HG03175 (cell line): ENCODE results near the gene SRF.
"Not testable (repeated sequence)": the region's sequence is repeated elsewhere in the genome, so short reads cannot be mapped to it uniquely, and the experiment has no call there.

ENCODE experiments used
- ATAC-seq: cut with Tn5 transposase; IDR thresholded peaks from one replicate; pipeline ENCODE4 v1.9.1; 2021; ENCODE audit warnings: mild to moderate bottlenecking, moderate library complexity; ENCODE audit not compliant: unreplicated experiment

Gene SRF

DNA sequence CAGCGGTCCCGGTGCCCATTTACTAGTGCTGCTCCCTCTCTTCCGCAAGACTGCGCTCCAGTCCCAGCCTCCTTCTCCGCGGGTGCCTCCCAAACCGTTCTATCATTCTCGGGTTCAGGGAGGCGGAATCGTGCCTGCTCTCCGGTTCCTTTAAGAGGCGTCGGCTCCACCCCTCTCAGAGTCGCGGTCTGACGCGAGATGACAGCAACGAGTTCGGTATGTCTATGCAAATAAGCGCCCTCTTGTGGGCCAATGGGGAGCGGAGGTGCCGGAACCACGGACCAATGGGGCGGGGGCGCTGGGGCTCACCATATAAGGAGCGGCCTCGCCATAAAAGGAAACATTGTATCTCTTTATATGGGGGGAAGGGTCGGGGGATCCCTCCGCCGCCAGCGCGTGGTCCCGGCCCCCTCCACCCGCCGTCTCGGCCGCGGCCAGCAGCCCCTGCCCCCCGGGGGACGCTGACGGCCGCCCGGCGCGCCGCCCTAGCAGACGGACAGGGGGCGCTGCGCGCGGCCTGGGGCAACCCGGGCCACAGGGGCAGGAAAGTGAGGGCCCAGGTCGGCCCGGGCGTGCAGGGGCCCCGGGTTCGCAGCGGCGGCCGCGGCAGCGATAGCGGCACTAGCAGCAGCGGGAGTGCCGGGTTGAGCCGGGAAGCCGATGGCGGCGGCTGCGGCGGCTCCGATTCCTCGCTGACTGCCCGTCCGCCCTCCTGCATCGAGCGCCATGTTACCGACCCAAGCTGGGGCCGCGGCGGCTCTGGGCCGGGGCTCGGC, at the start of gene SRF:
TSS of gene SRF (plus strand) at position 339 of the 776 bp plus-strand sequence. CDS start at position 727, 388 bp downstream.
- peak; percentile 68 for ATAC-seq

DNA sequence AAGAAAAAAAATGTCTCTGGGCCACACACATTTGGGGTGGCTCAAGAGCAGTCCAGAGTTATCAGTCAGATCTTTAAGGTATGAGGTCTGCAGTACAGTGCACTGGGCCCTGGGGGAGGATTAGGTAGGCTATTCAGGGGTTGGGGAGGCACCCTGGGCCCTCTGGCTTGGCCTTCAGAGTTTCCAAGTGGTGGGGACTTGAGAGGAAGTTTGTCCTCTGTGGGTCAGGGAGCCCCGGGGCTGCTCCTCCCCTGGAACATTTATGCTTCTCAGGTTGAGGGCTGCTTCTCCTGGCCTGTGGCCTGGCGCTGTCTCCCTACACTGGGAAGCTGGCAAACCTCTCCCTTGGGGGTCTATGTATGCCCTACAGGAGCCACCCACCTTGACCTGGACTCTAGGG, 48.9 kb upstream of the SRF start:
- ATAC-seq = no peak

- ATAC-seq = no peak
These were observed 47.4 kb upstream of the SRF start for GRCh38 chr6:43123461-43124314.

- ATAC-seq = no peak
These were observed 46.6 kb upstream of the SRF start for GRCh38 chr6:43124481-43124880.

GRCh38 chr6:43125119-43125518, 46.0 kb upstream of the SRF start:
- ATAC-seq = no peak

- ATAC-seq = no peak
These were observed 45.5 kb upstream of the SRF start for GRCh38 chr6:43125555-43125954.

DNA sequence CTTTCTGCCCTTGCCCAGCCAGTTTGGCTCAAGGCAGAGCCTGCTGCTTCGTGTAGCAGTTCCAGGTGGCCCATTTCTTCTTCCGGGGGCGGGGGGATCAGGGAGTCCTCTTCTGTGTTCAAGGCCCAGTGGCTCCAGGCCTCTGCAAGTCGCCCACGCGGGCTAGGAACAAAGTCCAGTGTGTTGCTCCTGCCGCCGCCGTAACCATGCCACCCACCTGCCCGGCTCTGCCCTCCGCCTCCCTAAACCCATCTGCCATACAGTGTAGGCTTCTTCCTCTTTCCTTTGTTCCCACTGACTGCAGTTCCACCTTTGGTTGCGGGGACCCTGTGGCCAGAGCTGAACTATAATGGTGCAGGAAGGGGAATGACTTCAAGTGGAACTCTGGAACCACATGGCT, 43.9 kb upstream of the SRF start:
- no peak for ATAC-seq

DNA sequence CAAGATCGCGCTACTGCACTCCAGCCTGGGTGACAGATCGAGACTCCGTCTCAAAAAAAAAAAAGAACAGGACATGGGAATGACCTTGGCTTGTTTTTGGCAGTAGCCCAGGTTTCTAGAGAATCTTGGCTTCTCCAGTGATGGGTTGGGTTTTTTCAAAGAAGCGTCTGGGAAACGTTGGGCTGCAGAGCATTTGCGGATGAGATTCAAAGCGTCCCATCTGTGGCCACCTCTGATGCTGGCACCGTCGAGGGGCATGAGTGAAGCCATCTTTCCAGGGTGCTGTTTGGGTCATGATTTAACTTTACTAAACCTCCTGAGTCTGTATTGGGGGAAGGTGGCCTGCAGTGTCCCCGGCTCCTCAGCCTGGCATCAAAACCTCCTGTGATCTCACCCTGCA, 43.2 kb upstream of the SRF start:
- no peak for ATAC-seq

- ATAC-seq = no peak
These were observed 42.1 kb upstream of the SRF start for GRCh38 chr6:43128926-43129325.

- ATAC-seq = no peak
These were observed 41.5 kb upstream of the SRF start for GRCh38 chr6:43129434-43130194.

- ATAC-seq = no peak
These were observed 40.6 kb upstream of the SRF start for GRCh38 chr6:43130429-43130828.

DNA sequence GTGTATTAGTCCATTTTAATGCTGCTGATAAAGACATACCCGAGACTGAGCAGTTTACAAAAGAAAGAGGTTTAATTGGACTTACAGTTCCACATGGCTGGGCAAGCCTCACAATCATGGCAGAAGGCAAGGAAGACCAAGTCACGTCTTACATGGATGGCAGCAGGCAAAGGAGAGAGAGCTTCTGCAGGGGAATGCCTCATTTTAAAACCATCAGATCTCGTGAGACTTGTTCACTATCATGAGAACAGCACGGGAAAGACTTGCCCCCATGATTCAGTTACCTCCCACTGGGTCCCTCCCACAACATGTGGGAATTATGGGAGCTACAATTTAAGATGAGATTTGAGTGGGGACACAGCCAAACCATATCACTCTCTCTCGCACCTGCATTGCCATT, 39.7 kb upstream of the SRF start:
- not testable (repeated sequence) for ATAC-seq

- ATAC-seq = no peak
These were observed 32.8 kb upstream of the SRF start for GRCh38 chr6:43138267-43138666.

DNA sequence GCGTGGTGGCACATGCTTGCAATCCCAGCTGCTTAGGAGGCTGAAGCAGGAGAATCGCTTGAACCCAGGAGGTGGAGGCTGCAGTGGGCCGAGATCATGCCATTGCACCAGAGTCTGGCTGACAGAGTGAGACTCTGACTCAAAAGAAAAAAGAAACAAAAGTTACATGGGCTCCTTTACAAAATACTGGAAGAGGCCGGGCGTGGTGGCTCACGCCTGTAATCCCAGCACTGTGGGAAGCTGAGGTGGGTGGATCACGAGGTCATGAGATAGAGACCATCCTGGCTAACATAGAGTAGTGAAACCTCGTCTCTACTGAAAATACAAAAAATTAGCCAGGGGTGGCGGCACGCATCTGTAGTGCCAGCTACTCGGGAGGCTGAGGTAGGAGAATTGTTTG, 31.1 kb upstream of the SRF start:
- not testable (repeated sequence) for ATAC-seq

DNA sequence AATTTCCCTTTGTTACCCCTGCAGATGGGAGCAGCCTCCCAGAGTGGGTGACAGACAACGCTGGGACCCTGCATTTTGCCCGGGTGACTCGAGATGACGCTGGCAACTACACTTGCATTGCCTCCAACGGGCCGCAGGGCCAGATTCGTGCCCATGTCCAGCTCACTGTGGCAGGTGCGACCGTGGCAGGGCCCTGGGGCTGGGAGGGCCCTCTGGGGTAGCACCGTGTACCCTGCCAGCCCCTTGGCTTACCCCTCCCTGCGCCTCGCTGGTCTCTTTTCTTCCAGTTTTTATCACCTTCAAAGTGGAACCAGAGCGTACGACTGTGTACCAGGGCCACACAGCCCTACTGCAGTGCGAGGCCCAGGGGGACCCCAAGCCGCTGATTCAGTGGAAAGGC, 29.4 kb upstream of the SRF start:
- no peak for ATAC-seq

- no peak for ATAC-seq
These were observed 29.0 kb upstream of the SRF start for GRCh38 chr6:43142101-43142500.

GRCh38 chr6:43143235-43144128, 27.6 kb upstream of the SRF start:
- ATAC-seq = peak; percentile 76

DNA sequence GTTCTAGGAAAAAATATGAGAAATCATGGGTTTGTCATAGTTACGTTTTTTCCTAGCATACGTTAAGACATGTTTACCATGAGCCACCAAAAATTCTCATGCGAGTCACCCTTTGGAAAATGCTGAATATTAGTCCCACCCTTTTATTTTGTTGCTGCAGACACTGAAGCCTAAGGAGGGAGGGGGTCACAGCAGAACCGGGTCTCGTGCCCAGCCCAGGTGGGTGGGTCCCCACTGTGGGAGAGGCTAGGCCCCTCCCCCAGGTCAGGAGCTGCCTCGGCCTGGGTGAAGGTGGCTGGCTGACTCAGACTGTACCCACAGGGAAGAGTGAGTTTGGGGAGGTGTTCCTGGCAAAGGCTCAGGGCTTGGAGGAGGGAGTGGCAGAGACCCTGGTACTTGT, 26.2 kb upstream of the SRF start:
- no peak for ATAC-seq

DNA sequence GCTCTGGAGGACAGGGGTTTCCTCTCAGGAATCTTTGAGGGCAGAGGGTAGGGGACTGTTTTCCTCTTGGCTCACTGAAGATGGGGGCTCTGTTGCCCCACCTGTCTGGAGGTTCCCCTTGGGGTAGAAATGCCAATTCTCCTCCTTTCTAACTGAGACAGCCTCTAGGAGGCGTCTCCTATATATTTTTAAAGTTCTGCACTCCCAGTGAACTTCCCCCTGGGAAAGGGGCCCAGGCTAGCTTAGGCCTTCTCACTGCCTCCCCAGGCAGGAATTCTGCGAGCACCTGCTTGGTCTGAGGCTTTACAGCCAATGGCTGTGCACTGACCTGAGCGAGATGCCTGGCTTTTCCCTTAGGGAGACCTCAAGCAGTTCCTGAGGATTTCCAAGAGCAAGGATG, 24.8 kb upstream of the SRF start:
- ATAC-seq = no peak
